Embryonic facial prominence (tissue), 1 donor: ENCODE results near the gene LRIT1.
"Not testable (repeated sequence)": the region's sequence is repeated elsewhere in the genome, so short reads cannot be mapped to it uniquely, and the experiment has no call there.

ENCODE experiments used
- DNase-seq: peaks from one replicate; pipeline ENCODE4 v3.0.0-alpha.2; 2016; ENCODE audit errors: extremely low spot score

The LRIT1 gene, protein sequence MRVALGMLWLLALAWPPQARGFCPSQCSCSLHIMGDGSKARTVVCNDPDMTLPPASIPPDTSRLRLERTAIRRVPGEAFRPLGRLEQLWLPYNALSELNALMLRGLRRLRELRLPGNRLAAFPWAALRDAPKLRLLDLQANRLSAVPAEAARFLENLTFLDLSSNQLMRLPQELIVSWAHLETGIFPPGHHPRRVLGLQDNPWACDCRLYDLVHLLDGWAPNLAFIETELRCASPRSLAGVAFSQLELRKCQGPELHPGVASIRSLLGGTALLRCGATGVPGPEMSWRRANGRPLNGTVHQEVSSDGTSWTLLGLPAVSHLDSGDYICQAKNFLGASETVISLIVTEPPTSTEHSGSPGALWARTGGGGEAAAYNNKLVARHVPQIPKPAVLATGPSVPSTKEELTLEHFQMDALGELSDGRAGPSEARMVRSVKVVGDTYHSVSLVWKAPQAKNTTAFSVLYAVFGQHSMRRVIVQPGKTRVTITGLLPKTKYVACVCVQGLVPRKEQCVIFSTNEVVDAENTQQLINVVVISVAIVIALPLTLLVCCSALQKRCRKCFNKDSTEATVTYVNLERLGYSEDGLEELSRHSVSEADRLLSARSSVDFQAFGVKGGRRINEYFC

DNA sequence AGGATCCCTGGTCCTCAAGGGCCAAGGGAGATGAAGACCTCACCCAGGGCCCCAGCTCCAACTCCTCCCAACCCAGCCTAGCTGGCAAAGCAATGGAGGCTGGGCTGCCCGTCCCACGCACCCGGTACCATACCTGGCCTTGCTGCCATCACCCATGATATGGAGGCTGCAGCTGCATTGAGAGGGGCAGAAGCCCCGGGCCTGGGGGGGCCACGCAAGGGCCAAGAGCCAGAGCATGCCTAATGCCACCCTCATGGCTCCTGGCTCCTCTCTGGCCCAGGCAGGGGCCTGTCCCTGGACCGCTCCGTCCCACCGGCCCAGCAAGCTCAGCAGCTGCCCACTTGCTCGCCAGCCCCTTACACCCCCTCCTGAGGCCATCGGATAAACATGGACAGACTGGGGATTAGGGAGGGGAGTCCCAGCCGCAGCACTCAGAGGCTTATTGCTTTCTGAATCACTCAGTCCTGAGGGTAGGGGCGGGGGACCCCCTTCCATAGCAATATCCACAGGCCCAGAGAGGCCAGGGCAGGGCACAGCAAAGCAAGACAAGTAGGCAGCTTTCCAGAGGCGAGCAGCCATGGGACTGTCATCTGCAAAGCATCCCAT is at the start of gene LRIT1:
LRIT1 (minus strand) TSS at position 362 of the 606 bp plus-strand sequence; CDS start at position 255, 107 bp downstream.
- DNase-seq: no peak

DNA sequence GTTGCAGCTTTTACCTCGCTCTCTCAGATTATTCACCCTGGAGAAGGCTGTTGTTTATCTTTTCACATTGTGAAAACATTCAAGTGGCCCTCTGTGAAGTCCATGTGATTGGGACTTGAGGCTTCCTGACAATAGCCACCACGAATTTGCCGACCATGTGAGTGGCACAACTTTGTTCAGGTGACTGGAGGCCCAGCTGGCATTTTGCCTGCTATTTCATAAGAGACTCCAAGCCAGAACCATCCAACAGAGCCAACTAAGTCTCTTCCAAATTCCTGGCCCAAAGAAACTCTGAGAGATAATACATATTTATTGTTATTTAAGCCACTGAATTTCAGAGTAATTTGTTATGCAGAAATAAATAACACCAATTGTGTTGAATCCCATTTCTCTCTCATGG is 48.9 kb upstream of the LRIT1 start:
- DNase-seq: no peak

DNA sequence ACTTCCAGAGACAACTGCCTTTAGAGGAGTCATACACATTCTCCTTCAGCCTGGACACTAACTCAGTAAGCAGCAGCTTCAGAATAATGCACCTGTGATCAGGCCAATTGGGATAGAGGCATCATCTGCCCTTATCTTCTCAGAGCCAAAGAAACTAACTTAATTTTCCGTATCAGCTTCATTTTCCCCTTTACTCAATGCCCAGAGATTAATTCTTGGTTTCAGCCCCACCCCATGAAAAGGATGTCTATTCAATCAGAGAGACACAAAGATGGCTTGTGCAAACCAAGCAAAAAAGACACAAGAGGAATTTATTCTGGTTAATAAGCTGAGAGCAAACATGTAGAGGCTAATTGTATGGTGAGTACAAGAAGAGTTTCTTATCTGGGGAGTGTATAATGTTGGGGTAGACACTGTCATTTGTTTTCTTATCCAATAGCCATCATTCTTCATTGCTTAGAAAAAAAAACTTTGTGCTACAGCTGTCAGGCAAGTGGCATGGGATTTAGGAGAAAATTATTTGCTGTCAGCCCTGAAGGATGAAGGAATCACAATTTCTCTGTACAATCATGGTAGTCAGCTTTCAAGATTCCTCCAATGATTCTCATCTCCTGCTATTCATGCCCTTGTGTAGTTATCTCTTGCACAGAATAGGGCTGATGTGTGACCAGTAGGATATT is 48.3 kb upstream of the LRIT1 start:
- DNase-seq: no peak

DNA sequence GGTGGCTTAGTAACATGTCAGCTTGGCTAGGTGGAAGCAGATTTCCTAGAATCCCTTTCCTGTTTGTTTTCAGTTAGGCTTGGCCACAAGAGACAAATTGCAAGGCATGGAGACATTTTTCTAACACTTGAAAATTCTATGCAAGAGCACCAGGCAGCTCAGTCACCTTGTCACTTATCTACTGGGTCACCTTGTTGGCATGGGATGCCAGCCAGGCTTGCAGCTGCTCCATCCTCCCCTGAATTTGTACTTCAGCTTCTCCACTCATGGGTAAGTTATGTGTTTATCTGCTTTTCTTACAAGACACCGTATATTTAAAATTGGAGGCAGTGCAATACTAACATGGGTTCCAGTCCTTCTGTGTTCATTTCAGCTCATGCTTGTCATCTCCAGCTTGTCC is 46.8 kb upstream of the LRIT1 start:
- DNase-seq: no peak

DNA sequence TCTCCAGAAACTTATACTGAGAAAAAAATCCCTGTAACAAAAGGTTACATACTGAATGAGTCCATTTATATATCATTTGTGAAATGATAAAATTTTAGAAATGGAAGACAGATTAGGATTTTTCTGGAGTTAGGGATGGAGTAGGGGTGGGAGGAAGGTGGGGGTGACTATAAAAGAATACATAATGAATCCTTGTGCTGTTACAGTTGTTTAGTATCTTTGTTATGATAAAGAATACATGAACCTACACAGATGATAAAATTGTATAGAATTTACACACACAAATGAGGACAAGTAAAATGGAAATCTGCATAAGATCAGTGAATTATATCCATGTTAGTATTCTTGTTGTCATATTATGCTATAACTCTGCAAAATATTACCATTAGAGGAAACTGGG is 45.3 kb upstream of the LRIT1 start:
- DNase-seq: no peak

DNA sequence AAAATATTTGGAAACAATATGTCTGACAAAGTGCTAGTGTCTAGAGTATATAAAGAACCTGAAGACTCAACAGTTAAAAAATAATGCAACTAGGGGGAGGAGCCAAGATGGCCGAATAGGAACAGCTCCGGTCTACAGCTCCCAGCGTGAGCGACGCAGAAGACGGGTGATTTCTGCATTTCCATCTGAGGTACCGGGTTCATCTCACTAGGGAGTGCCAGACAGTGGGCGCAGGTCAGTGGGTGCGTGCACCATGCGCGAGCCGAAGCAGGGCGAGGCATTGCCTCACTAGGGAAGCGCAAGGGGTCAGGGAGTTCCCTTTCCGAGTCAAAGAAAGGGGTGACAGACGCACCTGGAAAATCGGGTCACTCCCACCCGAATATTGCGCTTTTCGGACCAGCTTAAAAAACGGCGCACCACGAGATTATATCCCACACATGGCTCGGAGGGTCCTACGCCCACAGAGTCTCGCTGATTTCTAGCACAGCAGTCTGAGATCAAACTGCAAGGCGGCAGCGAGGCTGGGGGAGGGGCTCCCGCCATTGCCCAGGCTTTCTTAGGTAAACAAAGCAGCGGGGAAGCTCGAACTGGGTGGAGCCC is 38.6 kb upstream of the LRIT1 start:
- not testable (repeated sequence) for DNase-seq

DNA sequence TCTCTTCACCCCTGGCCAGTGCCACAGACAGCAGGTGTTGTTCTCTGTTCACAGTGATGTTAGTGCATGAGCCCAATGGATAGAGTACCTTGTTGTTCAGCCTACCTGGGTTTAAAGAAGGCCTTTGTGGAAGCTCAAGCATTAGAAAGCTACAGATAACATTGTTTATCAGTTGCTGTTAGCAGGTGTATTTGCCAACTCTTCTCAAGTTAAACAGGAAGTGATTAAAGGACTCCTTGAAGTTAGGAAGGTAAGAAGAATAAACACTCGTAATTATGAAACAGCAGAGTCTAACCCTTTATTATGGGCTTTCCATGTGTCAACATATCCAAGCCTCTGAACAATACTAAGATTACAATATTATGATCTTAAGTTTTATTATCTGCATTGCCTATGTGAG is 29.4 kb upstream of the LRIT1 start:
- no peak for DNase-seq

DNA sequence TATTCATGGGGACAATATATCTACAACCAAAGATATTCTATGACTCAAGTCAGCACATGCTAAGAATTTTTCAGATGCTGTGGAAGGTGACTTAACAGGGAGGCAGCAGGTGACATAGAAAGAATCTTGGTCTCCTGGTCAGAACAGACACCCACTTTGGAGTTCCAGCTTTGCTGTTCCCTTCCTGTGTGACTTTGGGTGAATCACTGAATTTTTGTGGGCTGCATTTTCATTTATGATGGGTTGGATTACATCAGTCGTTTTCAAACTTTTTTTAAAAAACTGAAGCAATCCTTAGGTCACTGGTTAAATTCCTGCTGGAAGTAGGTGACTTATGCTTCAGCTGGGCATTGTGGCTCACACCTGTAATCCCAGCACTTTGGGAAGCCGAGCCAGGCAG is 28.4 kb upstream of the LRIT1 start:
- DNase-seq: no peak

DNA sequence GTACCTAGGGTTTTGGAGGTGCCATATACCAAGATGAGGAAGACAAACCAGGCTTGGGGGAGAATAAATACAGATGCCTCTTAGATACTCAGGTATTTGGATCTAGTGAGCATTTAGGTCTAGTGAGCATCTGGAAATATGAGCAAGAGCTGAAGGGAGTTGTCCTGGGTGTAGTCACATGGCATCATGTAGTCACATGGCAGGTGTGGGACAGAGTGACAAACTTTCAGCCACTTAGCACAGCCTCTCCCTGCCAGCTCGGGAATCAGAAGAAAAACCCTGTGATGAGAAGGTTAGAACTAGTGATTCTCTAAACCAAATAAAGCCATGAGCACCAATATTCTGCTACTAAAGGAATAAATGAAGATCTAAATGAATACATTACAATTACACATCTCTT is 27.8 kb upstream of the LRIT1 start:
- no peak for DNase-seq

DNA sequence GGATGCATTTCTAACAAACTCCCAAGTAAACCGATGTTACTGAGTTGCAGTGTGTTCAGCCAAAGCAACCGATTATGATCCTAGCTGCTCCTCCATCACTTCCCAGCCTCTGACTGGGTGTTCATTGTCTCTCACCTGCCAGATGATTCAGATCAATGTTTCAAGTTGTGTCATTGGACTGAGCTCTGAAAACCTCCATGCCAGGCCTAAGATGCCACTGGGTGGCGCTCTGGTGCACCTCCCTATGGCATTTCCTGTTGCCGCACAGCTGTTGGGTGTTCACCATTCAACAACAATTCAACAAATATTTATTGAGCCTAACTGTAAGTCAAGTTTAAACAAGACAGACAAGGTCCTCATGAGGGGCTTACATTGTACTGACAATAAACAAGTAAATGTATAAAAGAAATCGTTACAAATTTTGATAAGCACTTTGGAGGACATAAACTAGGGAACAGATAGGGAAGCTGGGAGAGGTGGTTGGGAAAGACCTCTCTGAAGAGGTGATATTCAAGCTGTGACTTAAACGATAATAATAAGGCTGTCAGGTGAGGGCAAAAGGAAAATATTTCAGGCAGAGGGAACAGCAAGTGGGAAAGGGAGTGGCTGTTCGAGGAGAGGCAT is 26.3 kb upstream of the LRIT1 start:
- no peak for DNase-seq

DNA sequence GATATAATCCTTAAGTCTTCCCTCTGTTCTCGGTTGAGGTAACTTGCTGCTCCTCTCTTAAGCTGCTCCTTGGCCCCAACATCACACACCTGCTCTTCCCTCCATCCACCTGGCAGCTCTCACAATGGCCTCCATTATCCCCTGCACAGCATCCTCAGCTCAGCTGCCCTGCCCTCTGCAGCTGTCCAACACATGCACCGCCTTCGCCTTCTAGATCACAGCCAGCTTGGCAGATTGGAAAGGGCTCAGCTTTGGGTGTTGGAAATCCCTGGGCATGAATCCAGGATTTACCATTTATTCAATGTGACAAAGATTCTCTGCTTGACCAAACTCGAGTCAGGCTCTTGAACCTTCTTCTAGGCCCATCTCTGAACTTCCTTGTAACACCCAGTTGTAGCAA is 24.1 kb upstream of the LRIT1 start:
- DNase-seq: no peak

DNA sequence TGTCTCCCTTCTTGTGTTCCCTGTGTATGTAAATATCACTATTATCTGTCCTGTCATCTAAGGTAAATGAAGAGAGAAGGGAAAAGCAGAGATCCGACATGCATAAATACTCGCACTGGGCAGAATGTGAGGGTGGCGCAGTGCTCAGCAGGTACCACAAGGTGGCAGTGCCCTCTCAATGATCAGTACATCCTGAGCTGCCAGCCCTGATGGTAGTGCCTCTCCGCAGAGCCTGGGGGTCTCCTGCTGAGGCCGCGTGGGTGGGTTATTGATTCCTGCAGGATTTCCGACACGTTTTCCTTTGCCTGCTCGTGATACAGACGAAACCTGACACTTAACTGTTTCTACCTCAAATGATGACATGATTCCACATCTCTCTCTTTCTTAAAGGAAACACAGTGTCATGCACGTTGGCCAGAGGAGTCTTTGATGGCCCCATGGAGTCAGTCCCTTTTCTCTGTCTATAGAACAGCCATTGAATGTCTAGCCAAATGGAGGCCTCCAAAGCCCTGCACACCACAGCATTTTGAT is 23.3 kb upstream of the LRIT1 start:
- peak; percentile 25 for DNase-seq

DNA sequence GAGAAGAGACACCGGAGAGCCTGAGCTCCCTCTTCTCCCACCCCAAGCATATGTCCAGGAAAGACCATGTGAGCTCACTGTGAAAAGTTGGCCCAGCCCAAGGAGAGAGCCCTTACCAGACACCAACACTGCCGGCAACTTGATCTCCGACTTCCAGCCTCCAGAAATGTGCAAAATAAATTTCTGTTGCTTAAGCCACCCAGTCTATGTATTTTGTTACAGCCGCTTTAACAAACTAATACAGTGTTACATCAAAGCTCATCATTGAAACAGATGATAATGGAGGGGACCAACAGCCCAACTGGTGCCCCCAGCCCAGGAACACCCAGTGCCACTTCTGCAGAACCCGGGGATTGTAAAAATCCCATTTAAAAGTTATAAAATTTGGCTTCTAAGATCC is 22.4 kb upstream of the LRIT1 start:
- no peak for DNase-seq

DNA sequence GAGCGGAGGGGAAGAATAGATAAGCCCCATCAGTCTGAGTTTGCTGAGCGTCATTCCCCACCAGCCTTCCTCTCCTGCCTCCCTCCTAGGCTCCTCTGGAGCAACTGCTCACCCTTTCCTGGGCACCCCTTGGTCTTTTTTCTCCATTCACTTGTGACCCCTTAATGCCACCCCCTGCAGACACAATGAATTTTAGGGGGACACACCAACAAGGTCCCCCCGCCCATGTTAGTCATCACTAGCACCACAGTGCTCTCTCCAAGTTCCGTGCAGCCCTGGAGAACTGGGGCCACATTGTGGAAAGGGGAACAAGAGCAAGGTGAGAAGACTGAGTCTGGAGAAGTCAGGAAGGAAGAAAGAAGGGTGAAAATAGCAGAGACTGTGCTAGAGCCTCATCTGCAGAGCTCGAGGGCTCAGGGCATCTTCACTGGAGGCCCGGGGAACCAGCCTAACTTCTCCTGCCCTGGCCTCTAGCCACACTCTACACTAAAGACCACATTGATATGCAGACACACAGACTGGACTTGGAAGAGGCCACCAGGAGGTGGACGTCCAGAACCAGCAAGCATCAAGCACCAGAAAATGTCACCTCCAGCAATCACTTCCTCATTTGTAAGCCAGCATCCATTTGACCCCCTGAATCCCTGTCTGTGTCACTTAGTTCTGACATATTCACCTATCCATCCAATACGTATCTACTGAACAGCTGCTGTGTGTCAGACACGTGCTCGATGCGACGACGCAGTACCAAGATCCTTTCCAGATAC is 21.0 kb upstream of the LRIT1 start:
- DNase-seq: no peak

DNA sequence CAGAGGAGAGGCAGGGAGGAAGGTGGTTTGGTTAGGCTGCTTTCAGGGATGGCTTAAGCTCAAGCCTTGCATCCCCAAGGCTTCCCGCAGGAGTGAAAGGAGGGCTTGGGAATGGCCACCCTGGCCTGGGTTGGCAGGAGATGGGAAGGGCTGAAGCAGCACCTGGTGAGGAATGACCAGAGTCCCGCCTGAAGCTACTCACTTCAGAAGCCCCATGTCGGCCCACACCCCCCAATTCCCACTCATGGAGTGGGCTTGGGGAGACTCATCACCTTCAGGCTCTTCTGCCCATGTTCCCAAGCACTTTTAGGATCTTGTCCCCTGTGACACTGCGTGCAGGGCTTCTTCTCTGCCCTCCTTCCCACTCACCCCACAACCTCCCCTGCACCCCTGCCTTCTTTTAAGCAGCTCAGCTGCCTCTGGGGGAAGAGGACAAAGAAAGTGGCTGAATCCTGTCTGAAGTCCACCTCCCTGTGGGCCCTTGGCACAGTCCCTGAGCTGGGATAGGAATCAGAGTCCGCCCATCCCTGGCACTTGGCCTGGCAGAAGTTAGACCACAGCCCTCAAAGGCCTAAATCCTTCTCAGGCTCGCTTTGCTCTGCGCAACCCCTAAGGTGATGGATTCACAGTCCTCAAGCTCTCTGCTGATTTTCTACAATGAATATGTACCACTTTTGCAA is 20.0 kb upstream of the LRIT1 start:
- DNase-seq: no peak

DNA sequence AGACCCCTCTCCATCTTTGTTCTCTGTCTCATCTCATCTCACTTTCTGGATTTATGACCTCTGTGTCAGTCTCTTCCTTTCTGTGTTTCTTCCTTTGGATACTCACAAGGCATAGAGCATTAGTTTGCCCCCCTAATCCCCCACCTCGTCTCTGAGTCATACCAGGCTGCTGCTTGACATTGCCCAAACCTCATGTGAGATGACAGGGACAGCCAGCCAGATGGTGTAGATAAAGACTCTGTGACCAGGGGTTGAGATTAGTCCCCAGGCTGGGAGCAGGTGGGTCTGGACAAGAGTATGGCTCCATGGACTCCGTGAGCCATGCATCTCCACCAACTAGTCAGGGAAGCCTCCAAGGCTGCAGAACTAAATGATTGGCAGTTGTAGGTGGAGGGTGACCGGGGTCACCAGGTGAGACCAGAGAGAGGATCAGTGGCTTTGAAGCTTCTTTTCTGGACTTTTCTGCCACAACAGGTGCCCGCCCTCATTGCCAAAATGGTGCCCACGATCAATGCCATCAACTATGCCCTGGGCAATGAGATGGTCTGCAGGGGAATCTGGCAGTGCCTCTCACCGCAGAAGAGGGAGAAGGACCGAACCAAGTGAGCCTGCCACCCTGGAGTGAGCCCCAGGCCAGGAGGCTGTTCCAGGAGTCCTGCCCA is 16.8 kb upstream of the LRIT1 start:
- DNase-seq: no peak

DNA sequence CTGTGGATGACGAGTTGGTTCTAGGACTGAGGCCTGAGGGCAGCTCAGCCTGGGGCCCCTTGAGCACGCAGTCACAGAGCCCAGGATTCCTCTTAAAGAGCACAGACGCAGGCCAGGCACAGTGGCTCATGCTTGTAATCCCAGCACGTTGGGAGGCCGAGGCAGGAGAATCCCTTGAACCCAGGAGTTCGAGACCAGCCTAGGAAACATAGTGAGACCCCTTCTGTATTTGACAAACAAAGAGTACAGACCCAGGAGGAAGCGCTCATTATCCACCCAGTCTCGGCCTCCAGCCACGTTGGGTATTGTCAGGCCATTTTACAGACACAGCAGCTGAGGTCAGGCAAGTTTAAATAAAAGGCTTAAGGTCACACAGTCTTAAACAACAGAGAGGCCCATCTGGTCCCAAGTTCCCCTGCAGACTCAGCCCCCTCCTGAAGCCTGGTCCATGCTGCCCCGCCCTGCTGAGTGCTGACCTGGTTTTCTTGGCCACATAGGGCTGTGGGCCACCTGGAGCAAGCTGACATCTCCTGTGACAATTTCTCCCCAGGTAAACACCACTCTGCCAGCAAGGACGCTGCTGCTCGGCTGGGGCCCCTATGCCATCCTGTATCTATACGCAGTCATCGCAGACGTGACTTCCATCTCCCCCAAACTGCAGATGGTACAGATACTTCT is 16.1 kb upstream of the LRIT1 start:
- no peak for DNase-seq

DNA sequence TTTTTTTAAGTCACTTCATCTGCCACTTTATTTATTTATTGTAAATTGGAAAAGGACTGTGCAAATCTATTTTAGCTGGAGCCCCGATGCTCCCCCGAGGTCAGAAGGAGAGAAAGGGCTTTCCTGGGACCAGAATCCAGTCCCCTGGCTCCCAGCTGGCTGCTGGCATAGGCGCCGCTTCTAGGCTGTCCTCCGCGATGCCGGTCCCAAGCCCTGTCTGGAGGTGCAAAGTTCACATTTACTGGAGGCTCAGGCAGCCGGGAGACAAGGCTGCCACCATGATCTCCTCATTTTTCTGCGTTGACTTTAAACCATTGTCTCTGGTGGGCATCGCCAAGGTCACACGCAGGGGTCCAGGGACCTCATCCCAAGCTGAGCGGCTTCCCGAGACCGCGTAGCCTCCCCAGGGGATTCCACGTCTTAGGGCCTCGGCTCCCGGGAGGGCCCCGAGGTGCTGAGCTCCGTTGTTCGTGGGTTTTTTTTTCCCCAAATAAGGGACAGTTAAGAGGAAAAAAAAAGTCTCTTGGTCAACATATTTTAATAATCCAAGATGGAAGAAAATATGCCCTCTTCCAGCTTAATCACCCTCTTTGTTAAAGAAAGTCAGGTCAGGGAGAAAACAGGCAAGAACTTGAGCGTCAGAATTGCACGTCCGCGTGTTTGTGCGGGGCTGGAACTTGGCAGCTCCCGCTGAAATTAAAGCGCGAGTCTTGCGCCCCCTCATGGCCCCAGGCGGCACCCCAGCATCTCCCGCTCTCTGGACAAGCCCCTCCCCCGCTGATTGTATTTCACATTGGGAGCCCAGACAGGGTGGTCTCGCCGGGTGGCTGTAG is 15.4 kb upstream of the LRIT1 start:
- DNase-seq: no peak
